Measurements from ENCODE around the gene SCNM1.

Gene SCNM1

DNA sequence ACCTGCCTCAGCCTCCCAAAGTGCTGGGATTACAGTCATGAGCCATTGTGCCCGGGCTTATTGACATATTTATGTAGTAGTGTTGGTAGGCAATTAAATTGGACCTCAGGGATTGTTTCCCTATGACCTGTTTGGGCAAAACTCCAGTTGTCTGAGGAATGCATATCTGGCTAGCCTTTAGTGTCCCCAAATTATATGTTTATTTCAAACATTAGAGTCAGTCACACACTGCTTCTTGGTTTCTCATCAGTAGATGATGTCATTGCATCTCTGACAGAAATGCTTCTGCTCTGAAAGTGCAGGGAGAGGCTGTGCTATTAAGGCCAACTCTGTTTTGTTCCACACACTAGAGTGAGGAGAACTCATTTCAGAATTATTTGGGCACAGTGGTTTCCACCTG, 44.9 kb downstream of the SCNM1 start:
- no peak overlapping the region for H3K27ac ChIP-seq
- TF ChIP-seq, protein P1, sequence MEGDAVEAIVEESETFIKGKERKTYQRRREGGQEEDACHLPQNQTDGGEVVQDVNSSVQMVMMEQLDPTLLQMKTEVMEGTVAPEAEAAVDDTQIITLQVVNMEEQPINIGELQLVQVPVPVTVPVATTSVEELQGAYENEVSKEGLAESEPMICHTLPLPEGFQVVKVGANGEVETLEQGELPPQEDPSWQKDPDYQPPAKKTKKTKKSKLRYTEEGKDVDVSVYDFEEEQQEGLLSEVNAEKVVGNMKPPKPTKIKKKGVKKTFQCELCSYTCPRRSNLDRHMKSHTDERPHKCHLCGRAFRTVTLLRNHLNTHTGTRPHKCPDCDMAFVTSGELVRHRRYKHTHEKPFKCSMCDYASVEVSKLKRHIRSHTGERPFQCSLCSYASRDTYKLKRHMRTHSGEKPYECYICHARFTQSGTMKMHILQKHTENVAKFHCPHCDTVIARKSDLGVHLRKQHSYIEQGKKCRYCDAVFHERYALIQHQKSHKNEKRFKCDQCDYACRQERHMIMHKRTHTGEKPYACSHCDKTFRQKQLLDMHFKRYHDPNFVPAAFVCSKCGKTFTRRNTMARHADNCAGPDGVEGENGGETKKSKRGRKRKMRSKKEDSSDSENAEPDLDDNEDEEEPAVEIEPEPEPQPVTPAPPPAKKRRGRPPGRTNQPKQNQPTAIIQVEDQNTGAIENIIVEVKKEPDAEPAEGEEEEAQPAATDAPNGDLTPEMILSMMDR (IDR thresholded peaks at IDR 0.05): no peak
- TF ChIP-seq ZFX (IDR thresholded peaks at IDR 0.05; ENCODE audit: borderline replicate concordance): no peak

DNA sequence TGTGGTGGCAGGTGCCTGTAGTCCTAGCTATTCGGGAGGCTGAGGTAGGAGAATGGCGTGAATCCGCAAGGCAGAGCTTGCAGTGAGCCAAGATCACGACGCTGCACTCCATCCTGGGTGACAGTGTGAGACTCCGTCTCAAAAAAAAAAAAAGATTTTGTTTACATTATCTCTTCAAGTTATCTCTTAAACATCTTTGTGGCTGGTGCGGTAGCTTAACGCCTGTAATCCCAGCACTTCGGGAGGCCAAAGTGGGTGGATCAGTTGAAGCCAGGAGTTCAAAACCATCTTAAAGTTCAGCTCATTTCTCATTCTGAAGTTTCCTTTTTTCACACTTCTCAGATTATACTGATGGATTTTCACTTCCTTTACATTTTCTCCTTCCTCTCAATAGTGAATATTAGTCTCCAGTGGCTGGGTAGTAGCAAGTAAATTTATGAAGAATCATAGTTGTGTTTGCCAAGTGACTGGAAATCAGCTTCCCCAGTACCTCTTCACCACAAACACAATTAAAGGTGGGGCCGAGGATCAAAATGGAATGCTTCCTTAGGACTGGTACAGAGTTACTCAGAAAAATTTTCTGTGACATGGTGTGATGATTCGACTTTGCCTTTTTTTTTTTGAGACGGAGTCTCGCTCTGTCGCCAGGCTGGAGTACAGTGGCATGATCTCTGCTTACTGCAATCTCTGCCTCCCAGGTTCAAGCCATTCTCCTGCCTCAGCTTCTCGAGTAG, 46.2 kb downstream of the SCNM1 start:
- no peak for TF ChIP-seq ZFX (IDR thresholded peaks at IDR 0.05; ENCODE audit: borderline replicate concordance)
- TF ChIP-seq, protein P1 (IDR thresholded peaks at IDR 0.05): no peak
- 0 out of 2 replicates have a peak overlapping the region, but pooled peaks have one; percentile 7 for H3K27ac ChIP-seq

DNA sequence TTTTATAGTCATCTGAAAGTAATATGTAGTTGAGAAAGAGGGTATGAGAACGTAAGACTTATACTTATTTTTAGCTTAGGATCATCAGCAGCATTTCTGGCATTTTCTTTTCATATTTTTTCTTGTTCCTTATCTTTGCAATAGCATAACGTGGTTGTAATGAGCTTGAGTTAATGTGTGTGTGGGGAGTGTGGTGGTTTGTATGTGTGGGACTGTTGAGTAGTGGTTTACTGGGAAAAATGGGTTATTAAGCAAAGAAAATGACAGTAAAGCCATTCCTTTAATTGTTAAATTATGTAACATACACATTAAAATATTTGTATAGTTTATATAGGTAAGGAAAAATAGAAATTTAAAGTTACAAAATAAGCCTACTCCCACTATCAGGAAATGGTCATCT, 47.6 kb downstream of the SCNM1 start:
- TF ChIP-seq, protein P1 (IDR thresholded peaks at IDR 0.05): no peak
- TF ChIP-seq ZFX (IDR thresholded peaks at IDR 0.05; ENCODE audit: borderline replicate concordance): no peak
- H3K27ac ChIP-seq: no peak overlapping the region

All from 22Rv1 (cell line).